Measurements from ENCODE around the gene ATE1. TPM values are rescaled to one million over a fixed set of nuclear protein-coding genes. Genes with fewer than 3 reads are reported as not detected.

ATE1 gene
- total RNA-seq, 2 donors from 2014 or later = 25.5 to 26.6 TPM

- no peaks in the 10 kb centered on the region for H3K27me3 Mint-ChIP-seq (ENCODE audit: low read depth)
- DNase-seq (no peak), ATAC-seq (replicated peaks in 1 of 2) (no peak)
- no peaks in the 10 kb centered on the region for H3K9me3 Mint-ChIP-seq
- H3K4me3 Mint-ChIP-seq = no peak overlapping the region
- H3K27ac Mint-ChIP-seq = no peak overlapping the region
- H3K4me1 Mint-ChIP-seq (ENCODE audit: low read depth) = no peaks in the 10 kb centered on the region
- H3K36me3 Mint-ChIP-seq (ENCODE audit: insufficient read depth in 2 of 2) = no peaks in the 10 kb centered on the region
Observed at GRCh38 chr10:121886181-121886580, 41.6 kb downstream of the ATE1 start.

- ATAC-seq (replicated peaks in 1 of 2) (no peak), DNase-seq (no peak)
- no peaks in the 10 kb centered on the region for H3K27me3 Mint-ChIP-seq (ENCODE audit: low read depth)
- no peak overlapping the region for H3K4me3 Mint-ChIP-seq
- no peaks in the 10 kb centered on the region for H3K4me1 Mint-ChIP-seq (ENCODE audit: low read depth)
- H3K27ac Mint-ChIP-seq = no peak overlapping the region
- peaks cover 0 to 2% of the 10 kb centered on the region in 2 donors for H3K36me3 Mint-ChIP-seq (ENCODE audit: insufficient read depth in 2 of 2)
- H3K9me3 Mint-ChIP-seq = no peaks in the 10 kb centered on the region
Observed at GRCh38 chr10:121880895-121881294, 46.9 kb downstream of the ATE1 start.

GRCh38 chr10:121879476-121879875 lies 48.4 kb downstream of the ATE1 start:
- DNase-seq (no peak), ATAC-seq (replicated peaks in 1 of 2) (no peak)
- Mint-ChIP-seq H3K9me3 (no peaks in the 10 kb centered on the region), H3K27ac (no peak overlapping the region), H3K36me3 (ENCODE audit: insufficient read depth in 2 of 2) (peaks cover 0 to 6% of the 10 kb centered on the region in 2 donors), H3K27me3 (ENCODE audit: low read depth) (no peaks in the 10 kb centered on the region), H3K4me1 (ENCODE audit: low read depth) (no peaks in the 10 kb centered on the region), H3K4me3 (no peak overlapping the region)

GRCh38 chr10:121873236-121873635 lies 54.6 kb downstream of the ATE1 start:
- H3K27me3 Mint-ChIP-seq (ENCODE audit: low read depth) = no peaks in the 10 kb centered on the region
- H3K4me1 Mint-ChIP-seq (ENCODE audit: low read depth) = no peaks in the 10 kb centered on the region
- peaks cover 2 to 10% of the 10 kb centered on the region in 2 donors for H3K36me3 Mint-ChIP-seq (ENCODE audit: insufficient read depth in 2 of 2)
- H3K4me3 Mint-ChIP-seq = no peak overlapping the region
- ATAC-seq (replicated peaks in 1 of 2) (no peak), DNase-seq (no peak)
- no peak overlapping the region for H3K27ac Mint-ChIP-seq
- no peaks in the 10 kb centered on the region for H3K9me3 Mint-ChIP-seq

- H3K36me3 Mint-ChIP-seq (ENCODE audit: insufficient read depth in 2 of 2) = peaks cover 2 to 7% of the 10 kb centered on the region in 2 donors
- no peaks in the 10 kb centered on the region for H3K9me3 Mint-ChIP-seq
- H3K4me3 Mint-ChIP-seq = no peak overlapping the region
- H3K27me3 Mint-ChIP-seq (ENCODE audit: low read depth) = no peaks in the 10 kb centered on the region
- H3K27ac Mint-ChIP-seq = no peak overlapping the region
- ATAC-seq (replicated peaks in 1 of 2) = no peak
- no peaks in the 10 kb centered on the region for H3K4me1 Mint-ChIP-seq (ENCODE audit: low read depth)
- DNase-seq = no peak
Observed at GRCh38 chr10:121870413-121870812, 57.4 kb downstream of the ATE1 start.

GRCh38 chr10:121865554-121865953 lies 62.3 kb downstream of the ATE1 start:
- no peak for ATAC-seq (replicated peaks in 1 of 2)
- H3K4me3 Mint-ChIP-seq = no peak overlapping the region
- H3K27ac Mint-ChIP-seq = no peak overlapping the region
- H3K27me3 Mint-ChIP-seq (ENCODE audit: low read depth) = no peaks in the 10 kb centered on the region
- DNase-seq = no peak
- H3K4me1 Mint-ChIP-seq (ENCODE audit: low read depth) = no peaks in the 10 kb centered on the region
- peaks cover 2 to 14% of the 10 kb centered on the region in 2 donors for H3K36me3 Mint-ChIP-seq (ENCODE audit: insufficient read depth in 2 of 2)
- no peaks in the 10 kb centered on the region for H3K9me3 Mint-ChIP-seq

- no peak overlapping the region for H3K4me3 Mint-ChIP-seq
- no peaks in the 10 kb centered on the region for H3K27me3 Mint-ChIP-seq (ENCODE audit: low read depth)
Observed at GRCh38 chr10:121864653-121865052, 63.2 kb downstream of the ATE1 start.

GRCh38 chr10:121864168-121864567 lies 63.7 kb downstream of the ATE1 start:
- H3K27me3 Mint-ChIP-seq (ENCODE audit: low read depth) = no peaks in the 10 kb centered on the region
- no peak for DNase-seq
- H3K36me3 Mint-ChIP-seq (ENCODE audit: insufficient read depth in 2 of 2) = peaks cover 2 to 11% of the 10 kb centered on the region in 2 donors
- no peak overlapping the region for H3K27ac Mint-ChIP-seq
- ATAC-seq (replicated peaks in 1 of 2) = no peak
- no peak overlapping the region for H3K4me3 Mint-ChIP-seq
- H3K4me1 Mint-ChIP-seq (ENCODE audit: low read depth) = no peaks in the 10 kb centered on the region
- H3K9me3 Mint-ChIP-seq = no peaks in the 10 kb centered on the region

More at GRCh38 chr10:121864653-121865052, 63.2 kb downstream of the ATE1 start:
- Mint-ChIP-seq H3K4me1 (ENCODE audit: low read depth) (no peaks in the 10 kb centered on the region), H3K27ac (no peak overlapping the region), H3K9me3 (no peaks in the 10 kb centered on the region), H3K36me3 (ENCODE audit: insufficient read depth in 2 of 2) (peaks cover 2 to 14% of the 10 kb centered on the region in 2 donors)
- ATAC-seq (replicated peaks in 1 of 2) = no peak
- no peak for DNase-seq

GRCh38 chr10:121862649-121863048 lies 65.2 kb downstream of the ATE1 start:
- Mint-ChIP-seq H3K4me3 (no peak overlapping the region), H3K36me3 (ENCODE audit: insufficient read depth in 2 of 2) (peaks cover 2 to 15% of the 10 kb centered on the region in 2 donors), H3K9me3 (peaks cover 0 to 1% of the 10 kb centered on the region in 2 donors), H3K27me3 (ENCODE audit: low read depth) (no peaks in the 10 kb centered on the region), H3K4me1 (ENCODE audit: low read depth) (no peaks in the 10 kb centered on the region), H3K27ac (no peak overlapping the region)
- DNase-seq (no peak), ATAC-seq (replicated peaks in 1 of 2) (no peak)

- ATAC-seq (replicated peaks in 1 of 2) (no peak), DNase-seq (no peak)
- peaks cover 5 to 20% of the 10 kb centered on the region in 2 donors for H3K36me3 Mint-ChIP-seq (ENCODE audit: insufficient read depth in 2 of 2)
- no peaks in the 10 kb centered on the region for H3K4me1 Mint-ChIP-seq (ENCODE audit: low read depth)
- peaks cover 0 to 3% of the 10 kb centered on the region in 2 donors for H3K9me3 Mint-ChIP-seq
- H3K27me3 Mint-ChIP-seq (ENCODE audit: low read depth) = no peaks in the 10 kb centered on the region
- no peak overlapping the region for H3K27ac Mint-ChIP-seq
- H3K4me3 Mint-ChIP-seq = no peak overlapping the region
Observed at GRCh38 chr10:121862042-121862441, 65.8 kb downstream of the ATE1 start.

- Mint-ChIP-seq H3K4me3 (no peak overlapping the region), H3K27ac (no peak overlapping the region), H3K4me1 (ENCODE audit: low read depth) (no peaks in the 10 kb centered on the region), H3K9me3 (peaks cover 0 to 3% of the 10 kb centered on the region in 2 donors), H3K27me3 (ENCODE audit: low read depth) (no peaks in the 10 kb centered on the region), H3K36me3 (ENCODE audit: insufficient read depth in 2 of 2) (peaks cover 5 to 17% of the 10 kb centered on the region in 2 donors)
- DNase-seq = no peak
- no peak for ATAC-seq (replicated peaks in 1 of 2)
Observed at GRCh38 chr10:121860810-121861209, 67.0 kb downstream of the ATE1 start.

- Mint-ChIP-seq H3K9me3 (peaks cover 0 to 3% of the 10 kb centered on the region in 2 donors), H3K36me3 (ENCODE audit: insufficient read depth in 2 of 2) (peaks cover 9 to 12% of the 10 kb centered on the region in 2 donors), H3K27me3 (ENCODE audit: low read depth) (no peaks in the 10 kb centered on the region), H3K4me1 (ENCODE audit: low read depth) (no peaks in the 10 kb centered on the region), H3K4me3 (no peak overlapping the region), H3K27ac (no peak overlapping the region)
- no peak for ATAC-seq (replicated peaks in 1 of 2)
- no peak for DNase-seq
Observed at GRCh38 chr10:121854809-121855445, 72.9 kb downstream of the ATE1 start.

- Mint-ChIP-seq H3K36me3 (ENCODE audit: insufficient read depth in 2 of 2) (peaks cover 10 to 15% of the 10 kb centered on the region in 2 donors), H3K27me3 (ENCODE audit: low read depth) (no peaks in the 10 kb centered on the region), H3K27ac (no peak overlapping the region), H3K4me3 (no peak overlapping the region), H3K4me1 (ENCODE audit: low read depth) (no peaks in the 10 kb centered on the region), H3K9me3 (peaks cover 0 to 3% of the 10 kb centered on the region in 2 donors)
- DNase-seq = no peak
- ATAC-seq (replicated peaks in 1 of 2) = no peak
Observed at GRCh38 chr10:121853950-121854349, 73.9 kb downstream of the ATE1 start.

GRCh38 chr10:121851786-121852185 lies 76.0 kb downstream of the ATE1 start:
- ATAC-seq (replicated peaks in 1 of 2) = no peak
- no peaks in the 10 kb centered on the region for H3K27me3 Mint-ChIP-seq (ENCODE audit: low read depth)
- H3K36me3 Mint-ChIP-seq (ENCODE audit: insufficient read depth in 2 of 2) = peaks cover 6 to 9% of the 10 kb centered on the region in 2 donors
- H3K4me3 Mint-ChIP-seq = no peak overlapping the region
- DNase-seq = no peak
- no peak overlapping the region for H3K27ac Mint-ChIP-seq
- H3K4me1 Mint-ChIP-seq (ENCODE audit: low read depth) = no peaks in the 10 kb centered on the region
- H3K9me3 Mint-ChIP-seq = no peaks in the 10 kb centered on the region

Data from activated T-cell treated with anti-CD3 and anti-CD28 coated beads, Interleukin-2, amount 50 U/mL, for 72 hours (primary cell).